Measurements from ENCODE around the gene LIF. TPM values are rescaled to one million over a fixed set of nuclear protein-coding genes. Genes with fewer than 3 reads are reported as not detected.

Gene LIF
- total and polyA plus RNA-seq, 2 of the 4 experiments (the other 2 are of a cell fraction) = 130 to 214 TPM

GRCh38 chr22:30202531-30203006, 44.0 kb downstream of the LIF start:
- intact Hi-C loops (cut with micrococcal nuclease) = no loop called here
- Histone ChIP-seq H3K9ac (ENCODE audit: low read depth, low read length) (peak overlapping the region; percentile 53), H4K91ac (ENCODE audit: insufficient read depth, low read depth, low read length) (peak overlapping the region; percentile 98), H2BK120ac (ENCODE audit: low read depth, low read length) (peak overlapping the region; percentile 98), H4K20me1 (ENCODE audit: insufficient read depth, low read length) (no peaks in the 10 kb centered on the region), H3K23ac (ENCODE audit: low read depth, low read length) (peak overlapping the region; percentile 94), H3K4ac (ENCODE audit: low read depth, low read length) (peak overlapping the region; percentile 99), H3K4me2 (ENCODE audit: low read depth, low read length) (no peak overlapping the region), H2BK5ac (ENCODE audit: low read depth, low read length, poor library complexity, severe bottlenecking) (peak overlapping the region; percentile 96), H2BK20ac (ENCODE audit: low read depth, low read length) (peak overlapping the region; percentile 98), H3K9me3 (ENCODE audit: control insufficient read depth, insufficient read depth, low read length) (peaks cover 3% of the 10 kb centered on the region), H3K4me1 (ENCODE audit: control insufficient read depth, insufficient read depth, low read length) (peaks cover 43% of the 10 kb centered on the region), H2BK15ac (ENCODE audit: low read depth, low read length) (peak overlapping the region; percentile 99), H4K5ac (ENCODE audit: low read depth, low read length) (peak overlapping the region; percentile 96), H3K27ac (ENCODE audit: insufficient read depth, low read length) (peak overlapping the region; percentile 88), H4K8ac (ENCODE audit: low read depth in 2 of 2, low read length in 2 of 2) (peak overlapping the region; percentile 93), H3K36me3 (ENCODE audit: control insufficient read depth, insufficient read depth, low read length) (no peaks in the 10 kb centered on the region), H3K14ac (replicated peaks; ENCODE audit: low read depth, low read length) (peak overlapping the region; percentile 87), H2AK5ac (ENCODE audit: low read depth, low read length) (peak overlapping the region; percentile 99), H3K4me3 (ENCODE audit: insufficient read depth, low read depth, low read length) (no peak overlapping the region), H2AFZ (replicated peaks; ENCODE audit: low read length, poor library complexity) (peak overlapping the region; percentile 79), H3K9me1 (ENCODE audit: insufficient read depth, low read length) (peaks cover 35% of the 10 kb centered on the region), H3K56ac (ENCODE audit: extremely low read depth, insufficient read depth, low read length) (peak overlapping the region; percentile 62), H3K18ac (ENCODE audit: low read depth, low read length) (peak overlapping the region; percentile 95), H3K79me1 (ENCODE audit: low read depth in 1 of 2, low read length in 2 of 2) (peaks cover 0 to 9% of the 10 kb centered on the region in 2 experiments; a peak in 2 of 4 replicates), H2AK9ac (replicated peaks; ENCODE audit: low read depth, low read length, poor library complexity) (peak overlapping the region; percentile 82), H3K27me3 (ENCODE audit: control insufficient read depth, insufficient read depth, low read length) (no peaks in the 10 kb centered on the region)
- in situ Hi-C loops (cut with MboI; ENCODE audit: low sequenced_read_pairs) = loop anchor here (5.0 kb wide), 1 partner anchor 90 kb away; no protein-coding TSS in a partner anchor
- no TSS peak for BruUV-seq (replicated peaks)
- ATAC-seq (ENCODE audit: low read depth) (no peak), DNase-seq (peak; percentile 69)
- CTCF ChIA-PET = interaction anchor here (0.9 kb wide), 1 partner anchor 53 kb away, joined by 4 read pairs; no protein-coding TSS in a partner anchor
- TF ChIP-seq USF2 (IDR thresholded peaks at IDR 0.05; ENCODE audit: low read depth, low read length) (no peak), CHD1 (IDR thresholded peaks at IDR 0.05; ENCODE audit: low read depth, low read length) (no peak), CTCF (conservative IDR thresholded peaks at IDR 0.05; ENCODE audit: low read depth, low read length) (no peak), SMC3 (IDR thresholded peaks at IDR 0.05; ENCODE audit: low read depth, low read length) (no peak), ELK1 (IDR thresholded peaks at IDR 0.05; ENCODE audit: borderline replicate concordance, low read depth, low read length) (no peak), BHLHE40 (IDR thresholded peaks at IDR 0.05; ENCODE audit: low read depth, low read length) (no peak), RCOR1 (IDR thresholded peaks at IDR 0.05; ENCODE audit: insufficient replicate concordance, low read length) (no peak), POLR2A (IDR thresholded peaks at IDR 0.05; ENCODE audit: low read depth, low read length) (no peak), RFX5 (IDR thresholded peaks at IDR 0.05; ENCODE audit: low read depth, low read length) (no peak), CEBPB (IDR thresholded peaks at IDR 0.05; ENCODE audit: low read depth, low read length) (no peak)
- dilution Hi-C loops (cut with HindIII; ENCODE audit: low sequenced_read_pairs, unreplicated experiment) = no loop called here
- POLR2A ChIA-PET (ENCODE audit: unreplicated experiment) = no interaction called here
- 68% methylated on average over 4 of the region's 9 CpGs; no CpG with 5 or more reads in 1 of the 2 experiments for WGBS, 2 experiments (ENCODE audit: extremely low coverage in 2 of 2, insufficient read length in 1 of 2)
